Measurements from ENCODE around the gene CXorf49B.
"Not testable (repeated sequence)": the region's sequence is repeated elsewhere in the genome, so short reads cannot be mapped to it uniquely, and the experiment has no call there.

DNA sequence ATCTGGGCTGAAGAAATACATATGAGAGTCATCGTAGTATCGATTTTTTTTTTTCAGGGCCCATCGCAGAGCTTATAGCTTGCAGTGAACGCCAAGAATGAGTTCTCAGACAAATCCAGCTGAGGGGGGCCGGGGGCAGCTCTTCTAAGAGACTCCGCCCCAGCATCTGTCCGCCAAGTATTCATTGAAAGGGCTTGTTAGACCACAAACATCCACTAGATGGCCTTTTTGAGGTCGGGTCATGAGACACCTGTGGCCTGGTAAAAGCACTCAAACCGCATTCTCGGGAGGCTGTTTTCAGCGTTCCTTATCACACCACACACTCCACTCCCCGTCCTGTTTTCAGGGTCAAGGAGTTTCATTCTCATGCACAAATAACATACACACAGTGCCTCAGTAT is 15.2 kb downstream of the CXorf49B start:
- TF ChIP-seq, protein P1, sequence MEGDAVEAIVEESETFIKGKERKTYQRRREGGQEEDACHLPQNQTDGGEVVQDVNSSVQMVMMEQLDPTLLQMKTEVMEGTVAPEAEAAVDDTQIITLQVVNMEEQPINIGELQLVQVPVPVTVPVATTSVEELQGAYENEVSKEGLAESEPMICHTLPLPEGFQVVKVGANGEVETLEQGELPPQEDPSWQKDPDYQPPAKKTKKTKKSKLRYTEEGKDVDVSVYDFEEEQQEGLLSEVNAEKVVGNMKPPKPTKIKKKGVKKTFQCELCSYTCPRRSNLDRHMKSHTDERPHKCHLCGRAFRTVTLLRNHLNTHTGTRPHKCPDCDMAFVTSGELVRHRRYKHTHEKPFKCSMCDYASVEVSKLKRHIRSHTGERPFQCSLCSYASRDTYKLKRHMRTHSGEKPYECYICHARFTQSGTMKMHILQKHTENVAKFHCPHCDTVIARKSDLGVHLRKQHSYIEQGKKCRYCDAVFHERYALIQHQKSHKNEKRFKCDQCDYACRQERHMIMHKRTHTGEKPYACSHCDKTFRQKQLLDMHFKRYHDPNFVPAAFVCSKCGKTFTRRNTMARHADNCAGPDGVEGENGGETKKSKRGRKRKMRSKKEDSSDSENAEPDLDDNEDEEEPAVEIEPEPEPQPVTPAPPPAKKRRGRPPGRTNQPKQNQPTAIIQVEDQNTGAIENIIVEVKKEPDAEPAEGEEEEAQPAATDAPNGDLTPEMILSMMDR (IDR thresholded peaks at IDR 0.05) = not testable (repeated sequence)
- not testable (repeated sequence) for TF ChIP-seq EZH2 (IDR thresholded peaks at IDR 0.05; ENCODE audit: borderline replicate concordance, insufficient read depth, low read depth, low read length, poor library complexity, severe bottlenecking)

All from B cell (primary cell).